HG03442 (cell line): ENCODE measurements around the gene CD164.

Source experiments
- ATAC-seq: cut with Tn5 transposase; IDR thresholded peaks from one replicate; pipeline ENCODE4 v1.9.1; 2021; ENCODE audit warnings: mild to moderate bottlenecking, moderate library complexity; ENCODE audit not compliant: unreplicated experiment

CD164 gene

DNA sequence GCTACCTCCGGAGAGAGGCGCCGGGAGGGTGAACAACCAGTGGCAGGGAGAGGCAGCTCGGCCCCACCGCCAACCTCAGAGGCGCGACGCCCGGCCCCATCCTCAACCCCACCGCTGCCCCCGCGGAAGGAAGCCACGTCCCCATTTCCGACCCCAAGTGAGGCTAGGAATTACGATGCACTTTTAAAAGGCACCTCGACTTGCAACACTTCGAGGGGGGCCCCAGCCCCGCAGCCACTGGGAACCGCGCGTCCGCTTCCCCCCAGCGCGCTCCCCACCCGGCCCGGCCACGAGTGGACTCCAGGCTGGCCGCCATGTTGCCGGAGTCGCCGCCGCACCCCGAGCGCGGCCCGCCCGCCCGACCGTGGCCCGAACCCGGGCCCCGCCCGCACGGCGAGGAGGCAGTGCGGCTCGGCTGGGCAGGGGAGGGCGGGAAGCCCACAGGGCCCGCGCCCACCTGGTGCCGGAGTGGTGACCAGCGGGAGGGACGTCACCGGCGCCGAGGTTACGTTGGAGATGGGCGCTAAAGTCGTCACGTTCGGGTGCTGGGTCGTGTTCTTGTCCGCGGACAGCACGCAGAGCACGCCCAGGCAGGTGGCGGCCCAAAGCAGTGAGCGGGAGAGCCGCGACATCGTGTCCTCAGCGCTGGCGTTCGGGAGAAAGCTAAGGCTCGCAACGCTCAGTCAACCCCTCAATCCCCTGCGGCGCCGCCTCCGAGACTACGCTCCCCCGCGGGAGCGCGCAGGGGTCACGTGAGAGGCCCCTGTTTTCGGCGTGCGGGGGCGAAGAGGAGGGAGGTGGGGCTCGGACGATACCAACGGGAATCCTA, at the start of gene CD164:
Gene CD164 (minus strand): TSS at position 721 of the 829 bp plus-strand sequence. CDS start 89 bp downstream, at position 632.
- ATAC-seq, result peak; percentile 38

DNA sequence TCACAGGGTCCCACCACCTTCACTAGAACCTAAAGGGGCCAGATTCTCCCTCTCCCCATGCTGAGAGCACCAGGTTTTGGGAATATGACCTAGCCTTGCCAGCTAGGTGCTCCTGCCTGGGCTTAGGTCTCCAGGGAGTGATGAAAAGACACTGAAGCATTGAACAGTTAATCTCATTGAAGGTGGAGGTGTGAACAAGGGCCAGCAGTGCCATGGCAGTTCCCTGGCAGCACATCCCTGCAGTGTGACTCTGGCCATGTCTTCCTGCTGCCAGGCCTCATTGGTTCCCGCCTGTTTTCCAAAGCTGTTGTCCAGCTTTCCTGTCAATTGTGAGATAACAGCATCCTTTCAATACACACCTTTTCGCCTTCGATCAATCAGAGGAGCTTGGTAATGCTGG, 47.2 kb upstream of the CD164 start:
- ATAC-seq, result no peak

- ATAC-seq, result no peak
Observed at GRCh38 chr6:109428889-109429477, 46.7 kb upstream of the CD164 start.

GRCh38 chr6:109424946-109425345, 42.7 kb upstream of the CD164 start:
- no peak for ATAC-seq

GRCh38 chr6:109421184-109421583, 38.9 kb upstream of the CD164 start:
- ATAC-seq, result no peak

DNA sequence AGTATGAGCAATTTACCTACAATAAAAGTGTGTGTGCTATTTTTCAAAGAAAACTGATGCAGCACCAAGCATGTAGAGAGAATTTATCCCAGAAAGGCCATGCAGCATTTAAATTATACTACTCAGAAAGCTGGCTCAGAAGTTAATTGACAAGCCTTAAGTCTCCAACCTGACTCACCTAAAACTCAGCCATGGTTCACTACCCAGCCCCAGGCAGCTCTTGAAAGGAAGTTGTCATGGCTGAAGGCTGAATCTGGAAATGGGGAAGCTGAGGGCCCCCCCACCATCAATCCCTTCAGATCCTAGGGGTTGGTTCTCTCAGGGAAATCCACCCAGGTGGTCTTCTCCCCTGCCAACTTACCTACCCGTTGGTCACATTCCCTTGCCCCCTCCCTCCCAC, 38.5 kb upstream of the CD164 start:
- ATAC-seq, result no peak

GRCh38 chr6:109417646-109418045, 35.4 kb upstream of the CD164 start:
- ATAC-seq, result no peak

GRCh38 chr6:109411034-109411433, 28.8 kb upstream of the CD164 start:
- no peak for ATAC-seq

DNA sequence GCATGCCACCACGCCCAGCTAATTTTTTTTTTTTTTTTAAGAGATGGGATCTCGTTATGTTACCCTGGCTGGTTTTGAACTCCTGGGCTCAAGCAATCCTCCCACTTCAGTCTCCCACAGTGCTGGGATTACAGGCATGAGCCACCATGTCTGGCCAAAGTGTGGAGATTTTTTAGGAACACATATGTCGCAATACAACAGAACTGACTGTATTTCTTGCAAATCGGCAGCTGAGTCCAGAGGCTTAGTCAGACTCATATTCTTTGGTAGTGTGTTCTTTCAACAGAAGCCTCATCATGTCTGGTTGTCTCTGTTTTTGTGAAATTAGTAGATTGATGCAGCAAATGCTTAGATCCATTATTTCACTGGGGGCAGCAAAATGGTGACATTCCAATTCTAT, 23.9 kb upstream of the CD164 start:
- no peak for ATAC-seq

DNA sequence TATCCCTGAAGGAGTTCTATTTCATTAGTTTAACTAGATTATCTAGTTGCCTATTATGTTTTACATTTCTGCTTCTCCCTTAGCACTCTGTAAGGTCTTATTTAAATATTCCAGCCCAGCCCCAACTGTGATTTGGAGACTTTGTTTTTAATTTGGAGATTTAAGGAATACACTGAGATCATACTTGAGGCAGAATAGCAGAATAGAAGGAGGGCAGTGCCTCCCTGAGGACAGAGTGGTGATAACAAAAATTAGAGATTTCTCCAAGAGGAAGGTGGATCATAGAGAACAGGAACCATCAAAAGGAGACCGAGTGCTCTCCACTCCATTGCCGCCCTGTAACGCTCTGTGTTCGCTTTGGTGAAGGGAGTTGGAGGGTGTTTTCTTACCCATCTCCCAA, 14.8 kb upstream of the CD164 start:
- no peak for ATAC-seq

GRCh38 chr6:109396046-109396718, 13.9 kb upstream of the CD164 start:
- no peak for ATAC-seq

DNA sequence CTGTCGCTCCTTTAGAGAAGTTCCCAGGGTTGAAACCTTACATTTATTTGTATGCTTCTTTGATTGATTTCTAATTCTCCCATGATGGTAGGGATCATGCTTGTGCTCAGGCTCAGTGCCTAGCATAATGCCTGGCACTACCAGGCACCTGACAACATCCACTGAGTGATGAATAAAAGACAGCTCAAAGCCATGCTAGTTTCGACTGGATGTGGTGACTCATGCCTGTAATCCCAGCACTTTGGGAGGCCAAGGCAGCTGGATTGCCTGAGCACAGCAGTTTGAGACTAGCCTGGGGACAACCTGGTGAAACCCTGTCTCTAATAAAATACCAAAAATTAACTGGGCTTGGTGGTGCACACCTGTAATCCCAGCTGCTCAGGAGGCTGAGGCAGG, 11.6 kb upstream of the CD164 start:
- no peak for ATAC-seq

GRCh38 chr6:109393157-109393885, 11.1 kb upstream of the CD164 start:
- ATAC-seq, result no peak

- no peak for ATAC-seq
Observed at GRCh38 chr6:109389650-109390274, 7.5 kb upstream of the CD164 start.

GRCh38 chr6:109388265-109388664, 6.0 kb upstream of the CD164 start:
- ATAC-seq, result no peak

GRCh38 chr6:109383438-109383940, 1.2 kb upstream of the CD164 start:
- no peak for ATAC-seq

GRCh38 chr6:109382576-109383437, 540 bp upstream of the CD164 start:
- ATAC-seq, result peak; percentile 65

DNA sequence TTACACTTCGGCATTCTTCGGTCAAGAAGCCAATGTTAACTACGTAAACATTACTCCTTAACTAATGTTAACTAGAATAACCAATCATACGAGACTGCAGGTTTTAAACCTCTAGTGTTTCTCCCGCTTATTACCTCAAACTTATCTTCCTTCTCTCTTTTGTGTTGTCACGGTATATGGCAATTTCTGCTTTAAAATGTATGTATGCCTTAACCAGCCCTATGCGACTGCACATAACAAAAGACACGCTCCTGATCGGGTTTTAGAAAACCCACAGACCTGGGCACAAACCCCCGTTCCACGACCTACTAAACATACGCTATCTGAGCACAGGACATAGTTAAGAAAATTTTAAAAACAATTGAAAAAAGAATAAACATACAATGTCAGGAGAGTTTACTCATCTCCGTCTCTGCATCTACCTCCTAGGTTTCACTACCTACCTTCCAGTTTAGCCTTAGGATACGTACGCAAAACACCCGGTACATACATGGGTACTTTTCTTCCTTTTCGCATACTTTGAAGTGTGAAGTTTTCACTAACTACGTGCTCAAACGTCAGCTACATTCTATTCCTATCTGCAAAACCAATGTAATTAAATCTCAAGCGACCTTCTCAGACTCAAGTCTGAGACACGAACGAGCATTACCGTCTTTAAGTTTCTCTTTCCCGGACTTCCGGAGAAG, 1.1 kb downstream of the CD164 start:
- no peak for ATAC-seq

GRCh38 chr6:109379711-109380110, 2.6 kb downstream of the CD164 start:
- no peak for ATAC-seq
